SK-N-SH (cell line): ENCODE measurements around the gene LBR. TPM values are rescaled to one million over a fixed set of nuclear protein-coding genes. Genes with fewer than 3 reads are reported as not detected.

Experiments used
- CTCF ChIA-PET: fragments of 300-600, 350-600 bp; formaldehyde crosslinking; extraction: SDS; loops from one replicate; lab custom pipeline; 2021; lab: Yijun Ruan, JAX
- POLR2A ChIA-PET: fragments of 350-600 bp; sonication (Branson Sonifier 250); formaldehyde crosslinking; extraction: SDS; loops from one replicate; lab custom pipeline; 2020; ENCODE audit warnings: antibody characterized with exemption, inconsistent platforms; lab: Yijun Ruan, JAX
- DNase-seq: peaks from one replicate; pipeline ENCODE4 v3.0.0; 2012
- H2AFZ ChIP-seq: fragments of 200-600 bp; sonication (generic); 2 replicates; pipeline ENCODE4 v1.8.1; 2016; ENCODE audit warnings: antibody characterized with exemption, mild to moderate bottlenecking, low read depth
- H3F3A ChIP-seq: fragments of 200-600 bp; sonication (generic); replicated peaks from 2 replicates; pipeline ENCODE3; 2016; ENCODE audit warnings: antibody characterized with exemption, mild to moderate bottlenecking; ENCODE audit not compliant: insufficient read depth
- H3K27ac ChIP-seq, 2 experiments: fragments of 200-500 bp in 1 of 2; fragments of 200-600 bp in 1 of 2; sonication (Bioruptor generic) in 1 of 2; sonication (generic), shearing (Covaris generic) in 1 of 2; 2 replicates each; pipeline versions ENCODE4 v1.5.1 to v1.6.1; 2014 to 2016; ENCODE audit warnings: low read depth in 2 of 2, inconsistent platforms in 1 of 2, low read length in 1 of 2, mild to moderate bottlenecking in 1 of 2, mixed read lengths in 1 of 2
- H3K27me3 ChIP-seq: fragments of 200-600 bp; sonication (generic), shearing (Covaris generic); 2 replicates; pipeline ENCODE4 v1.6.1; 2016; ENCODE audit warnings: mixed run types; ENCODE audit not compliant: insufficient read depth
- H3K36me3 ChIP-seq, 2 experiments: fragments of 200-500 bp in 1 of 2; fragments of 200-600 bp in 1 of 2; sonication (Bioruptor generic) in 1 of 2; sonication (generic) in 1 of 2; replicated peaks in 1 of 2; 2 replicates each; pipeline versions ENCODE3 to v1.5.1; 2014 to 2016; ENCODE audit warnings: low read length in 1 of 2, mild to moderate bottlenecking in 1 of 2; ENCODE audit not compliant: insufficient read depth in 2 of 2, control insufficient read depth in 1 of 2
- H3K4me1 ChIP-seq, 2 experiments: fragments of 200-500 bp in 1 of 2; fragments of 200-600 bp in 1 of 2; sonication (Bioruptor generic) in 1 of 2; sonication (generic), shearing (Covaris generic) in 1 of 2; 2 replicates each; pipeline versions ENCODE4 v1.5.1 to v1.6.1; 2014 to 2016; ENCODE audit warnings: low read depth in 1 of 2, low read length in 1 of 2, mixed run types in 1 of 2; ENCODE audit not compliant: insufficient read depth in 2 of 2, control insufficient read depth in 1 of 2
- H3K4me2 ChIP-seq: fragments of 200-600 bp; sonication (generic), shearing (Covaris generic); 2 replicates; pipeline ENCODE4 v1.6.1; 2017; ENCODE audit warnings: mixed run types
- H3K4me3 ChIP-seq, 2 experiments: fragments of 200-500 bp in 1 of 2; fragments of 200-600 bp in 1 of 2; sonication (Bioruptor generic) in 1 of 2; sonication (generic), shearing (Covaris generic) in 1 of 2; 2 replicates each; pipeline versions ENCODE4 v1.5.1 to v1.8.1; 2014 to 2016; ENCODE audit warnings: low read depth in 2 of 2, inconsistent platforms in 1 of 2, low read length in 1 of 2, mild to moderate bottlenecking in 1 of 2, mixed read lengths in 1 of 2, moderate library complexity in 1 of 2
- H3K79me2 ChIP-seq: fragments of 200-600 bp; sonication (generic); 2 replicates; pipeline ENCODE4 v1.8.1; 2017; ENCODE audit warnings: mild to moderate bottlenecking; ENCODE audit not compliant: insufficient read depth
- H3K9ac ChIP-seq: fragments of 200-600 bp; sonication (generic); 2 replicates; pipeline ENCODE4 v1.6.1; 2017; ENCODE audit warnings: mixed run types
- H3K9me2 ChIP-seq: fragments of 200-600 bp; sonication (generic); 2 replicates; pipeline ENCODE4 v1.6.1; 2017; ENCODE audit warnings: mixed run types
- H3K9me3 ChIP-seq: fragments of 200-600 bp; sonication (generic); 2 replicates; pipeline ENCODE4 v1.6.1; 2017; ENCODE audit warnings: mixed run types, mild to moderate bottlenecking, moderate library complexity
- H4K20me1 ChIP-seq: fragments of 200-600 bp; sonication (generic); 2 replicates; pipeline ENCODE4 v1.6.1; 2017; ENCODE audit warnings: mild to moderate bottlenecking, mixed run types; ENCODE audit not compliant: insufficient read depth
- CHD2 ChIP-seq: fragments of 150-350 bp; IDR thresholded peaks from 2 replicates; pipeline ENCODE4 v1.6.1; 2018; ENCODE audit warnings: low read length; ENCODE audit not compliant: partially characterized antibody
- ELF1 ChIP-seq: IDR thresholded peaks from 2 replicates; pipeline ENCODE4 v1.4.0; 2012
- FOSL2 ChIP-seq: IDR thresholded peaks from 2 replicates; pipeline ENCODE4 v1.4.0; 2012; ENCODE audit warnings: low read depth, mild to moderate bottlenecking, moderate library complexity, borderline replicate concordance
- FOXM1 ChIP-seq: IDR thresholded peaks from 2 replicates; pipeline ENCODE4 v1.4.0; 2012; ENCODE audit warnings: low read depth, mild to moderate bottlenecking
- GABPA ChIP-seq: IDR thresholded peaks from 2 replicates; pipeline ENCODE4 v1.4.0; 2012; ENCODE audit warnings: low read depth, mild to moderate bottlenecking
- GATA2 ChIP-seq: sonication (generic); formaldehyde crosslinking; IDR thresholded peaks from 2 replicates; pipeline ENCODE4 v1.5.0; 2020; ENCODE audit warnings: mild to moderate bottlenecking, missing genetic modification reagents
- JUND ChIP-seq: IDR thresholded peaks from 2 replicates; pipeline ENCODE4 v1.4.0; 2012
- POLR2AphosphoS5 ChIP-seq: IDR thresholded peaks from 2 replicates; pipeline ENCODE4 v1.6.1; 2012; ENCODE audit warnings: low read depth, low read length
- RAD21 ChIP-seq: IDR thresholded peaks from 2 replicates; pipeline ENCODE4 v1.6.1; 2012; ENCODE audit warnings: mild to moderate bottlenecking, low read length
- RCOR1 ChIP-seq: fragments of 150-350 bp; IDR thresholded peaks from 2 replicates; pipeline ENCODE4 v1.6.1; 2017; ENCODE audit warnings: antibody characterized with exemption, low read length
- RFX5 ChIP-seq: IDR thresholded peaks from 2 replicates; pipeline ENCODE4 v1.6.1; 2012; ENCODE audit warnings: mild to moderate bottlenecking, improper control_type of control experiment, low read length
- RXRA ChIP-seq: IDR thresholded peaks from 2 replicates; pipeline ENCODE4 v1.4.0; 2012; ENCODE audit warnings: low read depth, mild to moderate bottlenecking, borderline replicate concordance
- SMC3 ChIP-seq: IDR thresholded peaks from 2 replicates; pipeline ENCODE4 v1.6.1; 2012; ENCODE audit warnings: low read depth, low read length, improper control_type of control experiment
- TAF1 ChIP-seq: IDR thresholded peaks from 2 replicates; pipeline ENCODE4 v1.6.1; 2012; ENCODE audit warnings: low read depth, mild to moderate bottlenecking, low read length, moderate library complexity, borderline replicate concordance
- TCF12 ChIP-seq: IDR thresholded peaks from 2 replicates; pipeline ENCODE4 v1.4.0; 2012
- TEAD4 ChIP-seq: IDR thresholded peaks from 2 replicates; pipeline ENCODE4 v1.4.0; 2012; ENCODE audit warnings: mild to moderate bottlenecking, borderline replicate concordance; ENCODE audit not compliant: insufficient read depth
- ZBTB33 ChIP-seq: IDR thresholded peaks from 2 replicates; pipeline ENCODE4 v1.4.0; 2012; ENCODE audit warnings: low read depth, borderline replicate concordance
- WGBS: methylation state at CpG from one replicate; pipeline ENCODE4 v1.1.6; 2017; ENCODE audit warnings: low lambda C conversion rate; 5-methylcytosine and 5-hydroxymethylcytosine counted together
- polyA plus RNA-seq, 3 experiments: library from polyadenylated mRNA; depleted of rRNA; stranded (reverse); fragments of >200 nt; gene quantifications; 2 replicates each; pipeline ENCODE4 v1.2.3, GENCODE V29; 2012
- TF ChIP-seq, protein P1 (sequence below): IDR thresholded peaks from 2 replicates; pipeline ENCODE4; 2012

LBR gene
- polyA plus RNA-seq, 1 of the 3 experiments (the other 2 are of a cell fraction) = 10.6 TPM

GRCh38 chr1:225396357-225396756 lies 31.5 kb downstream of the LBR start:
- Histone ChIP-seq H3K4me1 (no peaks in the 10 kb centered on the region), H2AFZ (no peak overlapping the region), H3K36me3 (peaks cover 18 to 25% of the 10 kb centered on the region in 2 experiments), H3K9me2 (no peaks in the 10 kb centered on the region), H3F3A (no peaks in the 10 kb centered on the region), H3K27ac (no peak overlapping the region), H3K79me2 (no peaks in the 10 kb centered on the region), H3K4me3 (no peak overlapping the region), H3K9ac (no peak overlapping the region), H3K4me2 (no peak overlapping the region), H3K27me3 (no peaks in the 10 kb centered on the region), H4K20me1 (no peaks in the 10 kb centered on the region), H3K9me3 (no peaks in the 10 kb centered on the region)
- POLR2A ChIA-PET = no interaction called here
- WGBS = 98% methylated on average over 2 of the region's 2 CpGs
- CTCF ChIA-PET = interaction anchor here (1.2 kb wide), 1 partner anchor 10 kb away, joined by 5 read pairs; no protein-coding TSS in a partner anchor
- DNase-seq = no peak
- no peak for TF ChIP-seq ZBTB33
- TF ChIP-seq RFX5 = no peak
- TF ChIP-seq RAD21 = no peak
- no peak for TF ChIP-seq GATA2 (CRISPR knock-in tag)
- TF ChIP-seq, all 33 proteins: peak for 0

- H4K20me1 ChIP-seq = no peaks in the 10 kb centered on the region
- no peak for TF ChIP-seq SMC3
- TF ChIP-seq TEAD4 = no peak
- no peak for TF ChIP-seq FOXM1
- TF ChIP-seq TAF1 = no peak
- H3K4me3 ChIP-seq = no peak overlapping the region
- ChIA-PET POLR2A (no interaction called here), CTCF (interaction anchor here (2.0 kb wide), 1 partner anchor 85 kb away, joined by 5 read pairs; no protein-coding TSS in a partner anchor)
- H3K9me2 ChIP-seq = no peaks in the 10 kb centered on the region
- no peak for DNase-seq
- H3K79me2 ChIP-seq = no peaks in the 10 kb centered on the region
- WGBS = 73% methylated on average over 4 of the region's 4 CpGs
- H2AFZ ChIP-seq = no peak overlapping the region
- no peak overlapping the region for H3K9ac ChIP-seq
- H3K4me2 ChIP-seq = no peak overlapping the region
- no peaks in the 10 kb centered on the region for H3K9me3 ChIP-seq
- H3K27ac ChIP-seq = no peak overlapping the region
- no peaks in the 10 kb centered on the region for H3K36me3 ChIP-seq
- H3K4me1 ChIP-seq = no peaks in the 10 kb centered on the region
- no peaks in the 10 kb centered on the region for H3F3A ChIP-seq
- H3K27me3 ChIP-seq = no peaks in the 10 kb centered on the region
Observed at GRCh38 chr1:225389843-225390242, 38.0 kb downstream of the LBR start.

GRCh38 chr1:225388372-225388771 lies 39.5 kb downstream of the LBR start:
- H3K4me1 ChIP-seq = no peaks in the 10 kb centered on the region
- no peaks in the 10 kb centered on the region for H3K9me3 ChIP-seq
- no peak for DNase-seq
- H3K27me3 ChIP-seq = no peaks in the 10 kb centered on the region
- H3F3A ChIP-seq = no peaks in the 10 kb centered on the region
- no peak overlapping the region for H3K4me3 ChIP-seq
- H3K36me3 ChIP-seq = no peaks in the 10 kb centered on the region
- 69% methylated on average over 4 of the region's 4 CpGs for WGBS
- ChIA-PET CTCF (interaction anchor here (1.2 kb wide), 1 partner anchor 14 kb away, joined by 3 read pairs; no protein-coding TSS in a partner anchor), POLR2A (no interaction called here)
- H3K79me2 ChIP-seq = no peaks in the 10 kb centered on the region
- no peak overlapping the region for H2AFZ ChIP-seq
- H4K20me1 ChIP-seq = no peaks in the 10 kb centered on the region
- H3K4me2 ChIP-seq = no peak overlapping the region
- H3K9ac ChIP-seq = no peak overlapping the region
- no peak overlapping the region for H3K27ac ChIP-seq
- no peaks in the 10 kb centered on the region for H3K9me2 ChIP-seq
- TF ChIP-seq JUND = no peak
- TF ChIP-seq POLR2AphosphoS5 = no peak
- TF ChIP-seq RXRA = no peak
- TF ChIP-seq, protein P1, sequence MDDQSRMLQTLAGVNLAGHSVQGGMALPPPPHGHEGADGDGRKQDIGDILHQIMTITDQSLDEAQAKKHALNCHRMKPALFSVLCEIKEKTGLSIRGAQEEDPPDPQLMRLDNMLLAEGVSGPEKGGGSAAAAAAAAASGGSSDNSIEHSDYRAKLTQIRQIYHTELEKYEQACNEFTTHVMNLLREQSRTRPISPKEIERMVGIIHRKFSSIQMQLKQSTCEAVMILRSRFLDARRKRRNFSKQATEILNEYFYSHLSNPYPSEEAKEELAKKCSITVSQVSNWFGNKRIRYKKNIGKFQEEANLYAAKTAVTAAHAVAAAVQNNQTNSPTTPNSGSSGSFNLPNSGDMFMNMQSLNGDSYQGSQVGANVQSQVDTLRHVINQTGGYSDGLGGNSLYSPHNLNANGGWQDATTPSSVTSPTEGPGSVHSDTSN = no peak
- no peak for TF ChIP-seq CHD2
- no peak for TF ChIP-seq TCF12
- no peak for TF ChIP-seq RCOR1
- no peak for TF ChIP-seq GABPA
- no peak for TF ChIP-seq ELF1
- no peak for TF ChIP-seq FOSL2
- no peak for TF ChIP-seq ZBTB33
